Measurements from ENCODE around the gene F2.

F2 gene

DNA sequence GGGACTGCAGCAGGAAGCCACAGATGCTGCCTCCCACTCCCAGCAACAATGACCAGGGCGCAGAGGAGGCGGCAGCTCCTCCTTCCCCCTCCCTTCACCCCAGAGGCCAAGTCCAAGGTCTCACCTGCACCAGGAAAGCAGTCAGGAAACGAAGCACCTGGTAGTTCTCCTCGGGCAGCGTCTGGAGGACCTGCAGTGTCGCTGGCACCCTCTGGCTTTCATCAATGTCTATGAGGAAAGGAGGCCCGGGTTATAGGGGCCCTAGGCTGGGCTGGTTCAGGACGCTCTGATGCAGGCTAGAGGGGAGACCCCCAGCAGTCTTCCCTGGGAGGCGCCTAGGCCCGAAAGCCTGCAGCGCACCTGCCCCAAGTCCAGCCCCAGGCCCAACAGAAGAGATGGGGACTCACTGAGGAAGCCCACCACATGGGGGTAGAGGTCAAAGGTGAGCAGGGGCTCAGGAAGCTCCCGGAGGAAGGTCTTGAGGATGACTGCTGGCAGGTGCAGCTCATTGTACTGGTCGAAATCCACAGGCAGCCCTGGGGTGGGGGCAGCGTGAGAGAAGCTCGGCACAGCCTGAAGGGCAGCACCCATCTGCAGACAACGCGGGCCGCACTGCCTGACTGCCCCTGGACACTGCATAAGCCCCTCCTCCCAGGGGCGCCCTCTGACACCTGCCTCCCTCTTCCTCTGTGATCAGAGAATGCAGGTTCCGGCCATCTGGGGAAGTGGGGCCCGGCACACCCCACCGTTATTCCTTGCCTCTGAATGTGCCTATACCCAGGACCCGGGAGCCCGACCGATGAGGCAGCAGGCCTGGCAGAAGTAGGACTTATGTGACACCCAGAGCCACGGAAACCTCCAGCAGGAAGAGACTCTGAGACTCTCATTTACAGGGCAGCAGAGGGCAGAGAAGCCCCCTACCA lies 39.5 kb upstream of the F2 start:
- Mint-ChIP-seq H3K27ac (no peak overlapping the region), H3K36me3 (peaks cover 25% of the 10 kb centered on the region), H3K4me3 (no peak overlapping the region), H3K27me3 (no peaks in the 10 kb centered on the region), H3K9me3 (no peaks in the 10 kb centered on the region), H3K4me1 (peaks cover 17% of the 10 kb centered on the region)
- ATAC-seq (ENCODE audit: low read depth) (no peak), DNase-seq (ENCODE audit: low spot score in 2 of 2) (no peak)

- ATAC-seq (ENCODE audit: low read depth): no peak
- no peaks in the 10 kb centered on the region for H3K27me3 Mint-ChIP-seq
- no peak overlapping the region for H3K4me3 Mint-ChIP-seq
- H3K27ac Mint-ChIP-seq: no peak overlapping the region
- H3K4me1 Mint-ChIP-seq: peaks cover 12% of the 10 kb centered on the region
- DNase-seq (ENCODE audit: low spot score in 2 of 2): no peak
- H3K36me3 Mint-ChIP-seq: peaks cover 25% of the 10 kb centered on the region
- no peaks in the 10 kb centered on the region for H3K9me3 Mint-ChIP-seq
Measured at GRCh38 chr11:46680164-46680760, 38.8 kb upstream of the F2 start.

DNA sequence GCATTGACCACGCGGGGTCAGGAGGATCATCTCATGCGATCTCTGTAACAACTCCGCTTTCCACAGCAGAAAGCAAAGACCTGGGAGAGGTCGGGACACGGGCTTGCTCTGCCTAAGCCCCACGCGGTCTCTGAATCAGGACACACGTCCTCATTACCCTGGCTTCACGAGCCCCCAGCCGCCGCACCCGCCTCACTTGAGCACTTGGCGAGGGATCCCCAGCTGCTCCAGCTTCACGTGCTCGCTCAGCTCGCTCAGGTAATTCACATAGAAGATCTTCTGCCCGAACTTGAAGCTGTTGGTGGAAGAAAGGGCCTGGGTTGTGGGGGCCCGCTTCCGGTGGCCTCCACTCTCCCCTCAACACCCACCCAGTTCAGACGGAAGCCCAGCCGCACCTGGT lies 38.2 kb upstream of the F2 start:
- no peak for ATAC-seq (ENCODE audit: low read depth)
- no peaks in the 10 kb centered on the region for H3K9me3 Mint-ChIP-seq
- H3K27ac Mint-ChIP-seq: no peak overlapping the region
- H3K36me3 Mint-ChIP-seq: peaks cover 25% of the 10 kb centered on the region
- no peak overlapping the region for H3K4me3 Mint-ChIP-seq
- peaks cover 10% of the 10 kb centered on the region for H3K4me1 Mint-ChIP-seq
- H3K27me3 Mint-ChIP-seq: no peaks in the 10 kb centered on the region
- no peak for DNase-seq (ENCODE audit: low spot score in 2 of 2)

- H3K27ac Mint-ChIP-seq: no peak overlapping the region
- DNase-seq (ENCODE audit: low spot score in 2 of 2) (no peak), ATAC-seq (ENCODE audit: low read depth) (no peak)
- H3K4me3 Mint-ChIP-seq: no peak overlapping the region
- peaks cover 23% of the 10 kb centered on the region for H3K36me3 Mint-ChIP-seq
- peaks cover 6% of the 10 kb centered on the region for H3K4me1 Mint-ChIP-seq
- no peaks in the 10 kb centered on the region for H3K9me3 Mint-ChIP-seq
- no peaks in the 10 kb centered on the region for H3K27me3 Mint-ChIP-seq
Measured at GRCh38 chr11:46681814-46682213, 37.2 kb upstream of the F2 start.

GRCh38 chr11:46682773-46683752 lies 36.0 kb upstream of the F2 start:
- no peak overlapping the region for H3K27ac Mint-ChIP-seq
- H3K36me3 Mint-ChIP-seq: peaks cover 25% of the 10 kb centered on the region
- no peaks in the 10 kb centered on the region for H3K27me3 Mint-ChIP-seq
- no peaks in the 10 kb centered on the region for H3K9me3 Mint-ChIP-seq
- no peaks in the 10 kb centered on the region for H3K4me1 Mint-ChIP-seq
- no peak for DNase-seq (ENCODE audit: low spot score in 2 of 2)
- ATAC-seq (ENCODE audit: low read depth): no peak
- no peak overlapping the region for H3K4me3 Mint-ChIP-seq

DNA sequence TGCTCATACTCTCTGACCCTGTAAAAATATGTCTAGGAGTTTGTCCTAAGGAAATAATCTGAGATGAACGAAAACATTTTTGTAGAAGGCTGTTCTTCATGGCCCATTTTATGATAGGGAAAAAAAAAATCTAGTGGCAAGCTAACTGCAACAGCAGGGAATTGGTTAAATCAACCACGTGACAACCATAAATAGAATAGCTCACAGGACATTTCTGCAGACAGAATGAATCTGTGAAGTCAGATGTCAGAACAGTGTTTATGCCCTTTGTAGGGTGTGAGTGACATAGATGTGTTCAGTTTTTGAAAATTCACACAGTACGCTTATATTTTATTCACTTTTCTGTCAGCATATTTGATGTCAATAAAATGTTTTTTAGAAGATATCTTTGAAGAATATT lies 34.6 kb upstream of the F2 start:
- ATAC-seq (ENCODE audit: low read depth) (no peak), DNase-seq (ENCODE audit: low spot score in 2 of 2) (no peak)
- Mint-ChIP-seq H3K27ac (no peak overlapping the region), H3K4me3 (no peak overlapping the region), H3K27me3 (no peaks in the 10 kb centered on the region), H3K4me1 (no peaks in the 10 kb centered on the region), H3K36me3 (peaks cover 21% of the 10 kb centered on the region), H3K9me3 (no peaks in the 10 kb centered on the region)

DNA sequence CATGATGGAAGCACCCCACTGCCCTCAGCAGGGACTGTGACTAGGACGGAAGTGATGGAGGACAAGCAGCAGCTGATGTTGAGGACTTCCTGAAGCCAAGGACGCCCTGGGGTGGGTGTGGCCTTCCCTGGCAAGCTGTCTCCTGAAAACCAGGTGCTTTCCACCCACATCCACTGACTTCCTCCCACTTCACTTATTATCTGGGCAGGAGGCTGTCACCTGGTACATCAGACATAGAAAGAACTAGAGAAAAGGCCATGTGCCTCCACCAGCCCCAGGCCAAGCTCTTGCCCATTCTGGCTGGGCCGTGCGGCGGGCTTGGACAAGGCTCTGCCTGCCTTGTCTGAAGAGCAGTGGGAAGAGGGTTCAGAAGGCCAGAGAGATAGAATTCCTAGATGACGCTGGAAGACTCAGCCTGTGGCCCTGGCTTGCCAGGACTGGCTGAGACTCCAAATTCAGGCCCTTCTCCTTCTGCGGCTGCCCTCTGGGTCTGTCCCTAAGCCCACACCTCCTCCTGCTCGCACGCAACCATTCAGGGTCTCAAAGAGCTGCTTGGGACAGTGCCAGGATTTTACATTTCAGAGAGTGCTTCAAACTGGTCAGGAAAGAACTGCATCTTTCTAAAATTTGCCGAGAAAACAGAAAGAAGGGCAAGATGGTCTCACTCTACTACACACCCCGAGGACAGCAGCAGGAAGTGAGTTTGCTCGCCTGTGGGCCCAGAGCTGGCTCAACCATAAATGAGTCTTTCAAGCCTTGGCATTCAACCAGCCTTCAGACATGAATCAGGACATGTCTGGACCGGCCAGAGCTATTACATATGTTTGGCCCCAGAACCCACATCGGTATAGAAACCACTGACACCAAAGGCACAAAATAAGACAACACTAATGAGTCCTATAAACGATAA lies 31.9 kb upstream of the F2 start:
- DNase-seq (ENCODE audit: low spot score in 2 of 2) (no peak), ATAC-seq (ENCODE audit: low read depth) (no peak)
- H3K4me1 Mint-ChIP-seq: no peaks in the 10 kb centered on the region
- no peaks in the 10 kb centered on the region for H3K9me3 Mint-ChIP-seq
- H3K4me3 Mint-ChIP-seq: no peak overlapping the region
- H3K36me3 Mint-ChIP-seq: peaks cover 17% of the 10 kb centered on the region
- H3K27me3 Mint-ChIP-seq: no peaks in the 10 kb centered on the region
- H3K27ac Mint-ChIP-seq: no peak overlapping the region

DNA sequence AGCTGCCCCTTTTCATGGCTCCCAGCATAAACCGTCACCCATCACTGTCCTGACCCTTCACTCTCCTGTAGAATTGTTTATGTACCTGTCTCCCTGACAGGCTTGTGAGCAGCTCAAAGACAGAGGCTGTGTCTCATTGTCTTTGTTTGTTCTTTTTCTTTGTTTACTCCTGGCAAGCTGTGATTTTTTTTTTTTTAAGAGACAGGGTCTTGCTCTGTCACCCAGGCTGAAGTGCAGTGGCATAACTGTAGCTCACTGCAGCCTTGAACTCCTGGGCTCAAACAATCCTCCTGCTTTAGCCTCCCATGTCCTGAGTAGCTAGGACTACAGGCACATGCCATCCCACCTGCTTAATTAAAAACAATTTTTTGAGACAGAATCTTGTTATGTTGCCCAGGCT lies 28.3 kb upstream of the F2 start:
- H3K9me3 Mint-ChIP-seq: no peaks in the 10 kb centered on the region
- H3K4me3 Mint-ChIP-seq: no peak overlapping the region
- no peaks in the 10 kb centered on the region for H3K4me1 Mint-ChIP-seq
- H3K27me3 Mint-ChIP-seq: no peaks in the 10 kb centered on the region
- peaks cover 26% of the 10 kb centered on the region for H3K36me3 Mint-ChIP-seq
- no peak overlapping the region for H3K27ac Mint-ChIP-seq
- DNase-seq (ENCODE audit: low spot score in 2 of 2) (no peak), ATAC-seq (ENCODE audit: low read depth) (no peak)

DNA sequence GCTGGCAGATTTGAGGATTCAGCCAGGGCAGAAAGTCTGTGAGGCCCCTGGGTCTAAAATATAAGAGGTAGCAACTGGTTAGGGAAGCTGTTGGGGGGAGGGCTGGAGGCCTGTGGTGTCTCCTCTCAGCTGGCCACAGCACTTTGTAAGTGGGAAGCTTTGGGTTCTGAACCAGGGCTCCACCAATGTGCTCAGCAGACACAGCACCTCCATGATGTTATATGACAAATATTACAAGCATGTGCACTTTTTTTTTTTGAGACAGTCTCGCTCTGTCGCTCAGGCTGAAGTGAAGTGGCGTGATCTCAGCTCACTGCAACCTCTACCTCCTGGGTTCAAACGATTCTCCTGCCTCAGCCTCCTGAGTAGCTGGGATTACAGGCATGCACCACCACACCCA lies 26.6 kb upstream of the F2 start:
- H3K27ac Mint-ChIP-seq: no peak overlapping the region
- H3K27me3 Mint-ChIP-seq: no peaks in the 10 kb centered on the region
- DNase-seq (ENCODE audit: low spot score in 2 of 2): no peak
- H3K9me3 Mint-ChIP-seq: no peaks in the 10 kb centered on the region
- H3K4me1 Mint-ChIP-seq: peaks cover under 1% of the 10 kb centered on the region
- peaks cover 21% of the 10 kb centered on the region for H3K36me3 Mint-ChIP-seq
- H3K4me3 Mint-ChIP-seq: no peak overlapping the region
- ATAC-seq (ENCODE audit: low read depth): no peak

- Mint-ChIP-seq H3K36me3 (peaks cover 15% of the 10 kb centered on the region), H3K4me1 (peaks cover 7% of the 10 kb centered on the region), H3K27me3 (no peaks in the 10 kb centered on the region), H3K9me3 (no peaks in the 10 kb centered on the region), H3K4me3 (no peak overlapping the region), H3K27ac (no peak overlapping the region)
- no peak for ATAC-seq (ENCODE audit: low read depth)
- no peak for DNase-seq (ENCODE audit: low spot score in 2 of 2)
Measured at GRCh38 chr11:46693597-46694012, 25.4 kb upstream of the F2 start.

DNA sequence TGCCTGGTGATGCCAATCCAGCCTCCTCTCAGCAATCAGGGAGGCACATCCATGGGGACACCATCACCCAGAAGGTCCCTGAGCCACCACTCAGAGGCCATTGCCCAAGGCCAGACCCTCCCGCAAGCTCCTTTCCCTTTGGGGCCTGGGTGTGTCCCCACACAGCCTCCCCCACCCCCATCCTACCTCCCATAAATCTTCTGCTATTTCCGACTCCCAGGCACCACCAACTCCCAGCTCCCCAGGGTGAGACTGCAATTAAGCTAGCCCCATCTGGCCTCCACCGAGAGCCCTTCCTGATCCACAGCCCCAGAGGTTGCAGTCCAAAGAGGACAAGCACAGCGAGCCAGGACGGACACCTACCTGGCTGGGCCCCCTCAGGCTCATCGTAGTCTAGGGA lies 24.9 kb upstream of the F2 start:
- no peak overlapping the region for H3K27ac Mint-ChIP-seq
- peaks cover 14% of the 10 kb centered on the region for H3K36me3 Mint-ChIP-seq
- peaks cover 9% of the 10 kb centered on the region for H3K4me1 Mint-ChIP-seq
- H3K4me3 Mint-ChIP-seq: no peak overlapping the region
- DNase-seq (ENCODE audit: low spot score in 2 of 2) (no peak), ATAC-seq (ENCODE audit: low read depth) (no peak)
- H3K27me3 Mint-ChIP-seq: no peaks in the 10 kb centered on the region
- H3K9me3 Mint-ChIP-seq: no peaks in the 10 kb centered on the region

DNA sequence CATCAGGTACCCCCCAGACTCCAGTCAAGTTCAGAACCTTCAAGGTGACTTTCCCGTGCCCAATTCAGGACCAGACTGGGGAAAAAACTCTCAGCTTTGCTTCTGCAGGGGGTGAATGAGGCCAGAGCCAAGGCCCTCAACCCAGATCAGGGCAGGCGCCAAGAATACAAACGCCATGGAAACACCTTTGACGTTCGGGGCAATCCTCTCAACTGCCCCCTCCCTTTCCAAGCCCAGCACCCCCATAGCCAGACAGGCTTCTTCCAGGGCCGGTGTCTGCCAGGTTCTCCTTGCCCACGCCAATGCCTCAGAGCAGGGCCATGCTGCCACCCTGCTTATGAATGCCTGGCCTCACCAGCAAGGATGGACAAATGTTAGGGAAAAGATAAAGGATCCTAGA lies 24.4 kb upstream of the F2 start:
- Mint-ChIP-seq H3K4me1 (peaks cover 12% of the 10 kb centered on the region), H3K4me3 (no peak overlapping the region), H3K9me3 (no peaks in the 10 kb centered on the region), H3K27ac (no peak overlapping the region), H3K27me3 (no peaks in the 10 kb centered on the region), H3K36me3 (peaks cover 12% of the 10 kb centered on the region)
- ATAC-seq (ENCODE audit: low read depth) (no peak), DNase-seq (ENCODE audit: low spot score in 2 of 2) (no peak)
